Stimulated activated CD4-positive, alpha-beta T cell treated with anti-CD3 and anti-CD28 coated beads, Interleukin-12 subunit alpha, Interleukin-12 subunit beta, amount 100 ng/mL, for 48 hours (primary cell): ENCODE data around the gene AZU1.
"Not testable (repeated sequence)": the region's sequence is repeated elsewhere in the genome, so short reads cannot be mapped to it uniquely, and the experiment has no call there.

Source experiments
- DNase-seq, 3 donors: peaks; one replicate each; pipeline ENCODE4 v3.0.0-alpha.2; 2020; ENCODE audit warnings: low read depth in 2 of 3, low spot score in 1 of 3

The AZU1 gene

DNA sequence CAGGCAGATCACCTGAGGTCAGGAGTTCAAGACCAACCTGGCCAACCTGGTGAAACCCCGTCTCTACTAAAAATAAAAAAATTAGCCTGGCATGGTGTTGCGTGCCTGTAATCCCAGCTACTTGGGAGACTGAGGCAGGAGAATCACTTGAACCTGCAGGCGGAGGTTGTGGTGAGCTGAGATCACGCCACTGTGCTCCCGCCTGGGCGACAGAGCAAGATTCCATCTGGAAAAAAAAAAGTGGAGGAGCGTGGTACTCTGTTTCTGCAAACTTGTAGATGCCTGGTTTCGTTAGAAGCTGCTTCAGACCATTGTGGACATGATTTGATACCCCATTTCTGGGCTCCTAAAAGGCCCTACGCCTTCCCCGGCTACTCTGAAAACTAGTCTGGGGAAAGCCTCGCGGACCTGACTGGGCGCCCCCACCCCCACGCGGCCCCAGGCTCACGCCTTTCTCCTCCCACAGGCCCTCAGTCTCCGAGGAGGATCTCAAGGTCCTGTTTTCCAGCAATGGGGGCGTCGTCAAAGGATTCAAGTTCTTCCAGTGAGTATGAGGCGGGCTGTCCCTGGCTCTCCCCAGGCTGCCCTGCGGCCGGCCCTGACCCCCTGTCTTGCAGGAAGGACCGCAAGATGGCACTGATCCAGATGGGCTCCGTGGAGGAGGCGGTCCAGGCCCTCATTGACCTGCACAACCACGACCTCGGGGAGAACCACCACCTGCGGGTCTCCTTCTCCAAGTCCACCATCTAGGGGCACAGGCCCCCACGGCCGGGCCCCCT is 17.4 kb upstream of the AZU1 start:
- DNase-seq = no peak

DNA sequence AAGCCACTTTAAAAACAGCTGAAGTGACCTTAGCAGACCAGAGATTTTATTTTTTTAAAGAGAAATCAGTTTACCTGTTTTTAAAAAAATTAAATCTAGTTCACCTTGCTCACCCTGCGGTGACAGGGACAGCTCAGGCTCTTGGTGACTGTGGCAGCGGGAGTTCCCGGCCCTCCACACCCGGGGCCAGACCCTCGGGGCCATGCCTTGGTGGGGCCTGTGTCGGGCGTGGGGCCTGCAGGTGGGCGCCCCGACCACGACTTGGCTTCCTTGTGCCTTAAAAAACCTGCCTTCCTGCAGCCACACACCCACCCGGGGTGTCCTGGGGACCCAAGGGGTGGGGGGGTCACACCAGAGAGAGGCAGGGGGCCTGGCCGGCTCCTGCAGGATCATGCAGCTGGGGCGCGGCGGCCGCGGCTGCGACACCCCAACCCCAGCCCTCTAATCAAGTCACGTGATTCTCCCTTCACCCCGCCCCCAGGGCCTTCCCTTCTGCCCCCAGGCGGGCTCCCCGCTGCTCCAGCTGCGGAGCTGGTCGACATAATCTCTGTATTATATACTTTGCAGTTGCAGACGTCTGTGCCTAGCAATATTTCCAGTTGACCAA is 16.7 kb upstream of the AZU1 start:
- no peak for DNase-seq

DNA sequence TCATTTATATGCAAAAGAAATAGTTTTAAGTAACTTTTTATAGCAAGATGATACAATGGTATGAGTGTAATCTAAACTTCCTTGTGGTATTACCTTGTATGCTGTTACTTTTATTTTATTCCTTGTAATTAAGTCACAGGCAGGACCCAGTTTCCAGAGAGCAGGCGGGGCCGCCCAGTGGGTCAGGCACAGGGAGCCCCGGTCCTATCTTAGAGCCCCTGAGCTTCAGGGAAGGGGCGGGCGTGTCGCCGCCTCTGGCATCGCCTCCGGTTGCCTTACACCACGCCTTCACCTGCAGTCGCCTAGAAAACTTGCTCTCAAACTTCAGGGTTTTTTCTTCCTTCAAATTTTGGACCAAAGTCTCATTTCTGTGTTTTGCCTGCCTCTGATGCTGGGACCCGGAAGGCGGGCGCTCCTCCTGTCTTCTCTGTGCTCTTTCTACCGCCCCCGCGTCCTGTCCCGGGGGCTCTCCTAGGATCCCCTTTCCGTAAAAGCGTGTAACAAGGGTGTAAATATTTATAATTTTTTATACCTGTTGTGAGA is 16.1 kb upstream of the AZU1 start:
- DNase-seq = no peak

DNA sequence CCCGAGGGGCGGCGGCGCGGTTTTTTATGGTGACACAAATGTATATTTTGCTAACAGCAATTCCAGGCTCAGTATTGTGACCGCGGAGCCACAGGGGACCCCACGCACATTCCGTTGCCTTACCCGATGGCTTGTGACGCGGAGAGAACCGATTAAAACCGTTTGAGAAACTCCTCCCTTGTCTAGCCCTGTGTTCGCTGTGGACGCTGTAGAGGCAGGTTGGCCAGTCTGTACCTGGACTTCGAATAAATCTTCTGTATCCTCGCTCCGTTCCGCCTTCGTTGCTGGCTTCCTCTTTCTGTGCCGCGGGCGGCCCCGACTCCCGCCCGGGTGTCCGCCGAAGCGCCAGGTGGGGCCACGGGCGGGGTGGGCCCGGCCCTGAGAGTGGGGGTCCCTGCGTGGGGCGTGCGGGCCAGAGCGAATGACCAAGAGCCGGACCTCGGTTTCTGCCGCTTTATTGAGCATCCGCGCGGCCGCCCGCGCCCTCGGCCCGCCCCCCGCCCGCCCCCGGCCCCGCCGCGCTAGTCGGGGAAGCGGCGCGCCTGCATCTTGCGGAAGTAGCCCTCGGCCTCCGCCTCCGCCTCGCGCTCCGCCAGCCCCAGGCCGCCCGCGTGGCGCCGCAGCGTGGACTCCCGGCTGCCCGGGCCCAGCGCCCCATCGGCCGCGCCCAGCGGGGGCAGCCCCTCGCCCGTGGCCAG is 15.4 kb upstream of the AZU1 start:
- no peak for DNase-seq

DNA sequence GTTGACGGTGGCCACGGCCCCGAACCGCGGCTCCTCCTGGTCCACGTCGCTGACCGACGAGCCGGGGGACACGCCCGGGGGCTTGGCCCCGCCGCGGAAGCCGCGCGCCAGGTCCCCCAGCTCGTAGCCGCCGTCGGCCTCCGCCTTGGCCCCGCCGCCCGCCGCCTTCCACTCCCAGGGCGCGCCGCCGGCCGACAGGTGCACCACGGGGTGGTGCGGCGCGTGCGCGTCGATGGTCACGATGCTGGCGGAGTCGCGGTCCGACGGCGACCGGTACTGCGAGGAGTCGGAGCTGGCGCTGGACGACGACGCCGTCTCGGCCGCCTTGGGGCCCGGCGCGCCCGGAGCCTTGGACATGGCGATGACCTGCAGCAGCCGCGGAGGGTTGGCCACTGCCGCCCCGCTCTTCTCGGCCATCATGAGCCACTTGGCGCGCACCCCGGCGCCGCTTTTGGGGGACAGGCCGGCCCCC is 14.9 kb upstream of the AZU1 start:
- DNase-seq = no peak

DNA sequence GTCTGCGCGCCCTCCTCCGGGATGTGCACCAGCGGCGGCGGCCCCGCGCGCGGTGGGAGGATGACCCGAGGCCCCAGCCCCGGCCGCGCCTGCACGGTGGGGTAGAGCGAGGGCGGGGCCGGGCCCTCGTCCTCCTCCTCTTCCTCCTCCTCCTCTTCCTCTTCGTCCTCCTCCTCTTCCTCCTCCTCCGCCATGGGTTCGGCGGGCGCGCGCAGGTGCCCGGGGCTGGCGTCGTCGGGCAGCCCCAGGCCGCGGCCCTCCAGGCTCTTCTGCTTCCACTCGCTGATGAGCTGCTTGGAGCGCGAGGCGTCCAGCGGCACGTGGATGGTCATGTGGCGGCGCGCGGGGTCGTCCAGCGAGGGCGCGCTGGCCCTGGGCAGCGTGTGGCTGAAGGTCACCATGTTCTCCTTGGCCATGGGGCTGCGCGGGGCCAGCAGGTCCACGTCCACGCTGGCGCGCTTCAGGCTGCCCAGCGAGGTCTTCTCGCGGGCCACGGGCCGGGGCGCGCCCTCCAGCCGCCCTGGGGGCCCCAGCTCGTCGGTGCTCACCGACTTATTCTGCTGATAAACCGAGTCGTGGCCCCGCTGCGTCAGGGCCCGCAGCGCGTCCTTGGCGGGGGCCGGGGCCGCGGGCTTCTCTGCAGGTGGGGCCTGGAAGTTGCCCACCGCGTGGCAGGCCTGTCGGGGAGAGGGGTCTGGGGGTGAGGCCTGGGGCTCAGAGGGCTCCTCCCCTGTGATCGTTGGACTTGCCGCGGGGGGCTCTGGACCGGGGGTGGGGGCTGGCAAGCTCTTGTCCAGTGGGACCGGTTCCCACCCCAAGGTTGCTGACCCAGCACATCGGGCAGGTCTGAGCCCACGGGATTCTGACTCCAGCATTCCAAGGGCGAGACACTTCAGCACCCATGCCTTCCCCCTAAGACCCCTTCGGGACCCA is 14.2 kb upstream of the AZU1 start:
- no peak for DNase-seq

DNA sequence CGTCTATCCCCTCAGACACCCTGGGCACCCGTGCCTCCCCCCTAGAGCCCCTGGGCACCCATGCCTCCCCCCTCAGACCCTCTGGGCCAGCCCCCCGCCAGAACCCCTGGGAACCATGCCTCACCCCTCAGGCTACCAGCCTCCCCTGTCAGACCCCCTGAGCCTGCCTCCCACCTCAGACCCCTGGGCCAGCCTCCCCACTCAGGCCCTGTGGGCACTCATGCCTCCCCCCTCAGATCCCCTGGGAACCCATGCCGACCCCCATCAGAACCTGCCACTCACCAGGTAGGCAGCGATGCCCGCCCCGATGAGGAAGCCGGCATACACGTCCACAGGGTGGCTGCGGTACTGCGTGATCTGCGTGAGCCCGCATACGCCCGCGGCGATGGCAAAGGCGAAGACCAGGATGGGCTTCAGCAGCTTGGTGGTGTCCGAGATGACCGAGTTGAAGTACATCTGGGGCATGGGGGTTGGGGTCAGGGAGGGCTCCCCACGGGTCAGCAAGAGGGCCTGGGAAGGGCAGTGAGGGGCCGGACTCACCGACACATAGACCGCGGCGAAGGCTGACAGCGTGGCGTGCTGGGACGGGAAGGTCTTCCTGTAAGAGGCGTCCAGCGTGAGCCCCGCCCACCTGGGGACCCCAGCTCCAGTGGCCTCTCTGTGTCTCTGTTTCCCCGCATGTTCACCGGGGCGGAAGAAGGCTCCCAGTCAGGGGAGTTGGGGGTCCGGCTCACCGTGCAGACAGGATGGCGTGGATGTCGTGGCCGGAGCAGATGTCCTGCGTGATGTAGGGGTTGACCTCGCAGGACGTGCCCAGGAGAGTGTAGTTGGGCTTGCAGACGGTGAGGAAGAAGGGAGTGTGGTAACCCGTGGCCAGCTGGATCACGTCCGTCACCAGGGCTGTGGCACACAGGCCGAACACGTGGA is 13.2 kb upstream of the AZU1 start:
- no peak for DNase-seq

DNA sequence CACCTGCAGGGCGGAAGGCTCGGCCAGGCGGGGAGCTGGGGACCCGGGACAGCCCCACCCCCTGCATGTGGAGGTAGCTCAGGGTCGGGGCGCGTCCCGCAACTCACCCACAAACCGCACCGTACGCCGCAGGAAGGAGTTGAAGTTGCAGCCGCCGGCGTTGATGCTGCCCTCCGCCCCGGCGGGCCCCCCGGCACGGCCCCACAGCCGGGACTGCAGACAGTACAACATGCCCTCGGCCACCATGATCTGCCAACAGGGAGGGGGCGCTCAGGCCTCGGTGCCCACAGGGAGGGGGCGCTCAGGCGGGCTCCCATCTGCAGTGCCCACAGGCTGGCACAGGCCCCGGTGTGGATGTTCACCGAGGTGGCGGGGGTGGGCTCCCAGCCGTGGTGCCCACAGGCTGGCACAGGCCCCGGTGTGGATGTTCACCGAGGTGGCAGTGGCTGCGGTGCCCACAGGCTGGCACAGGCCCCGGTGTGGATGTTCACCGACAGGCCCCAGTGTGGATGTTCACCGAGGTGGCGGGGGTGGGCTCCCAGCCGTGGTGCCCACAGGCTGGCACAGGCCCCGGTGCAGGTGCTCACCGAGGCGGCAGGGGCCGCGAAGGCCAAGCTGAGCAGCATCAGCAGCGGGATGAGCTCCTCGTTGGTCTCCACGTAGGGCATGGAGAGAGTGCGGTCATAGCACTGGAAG is 12.4 kb upstream of the AZU1 start:
- no peak for DNase-seq

DNA sequence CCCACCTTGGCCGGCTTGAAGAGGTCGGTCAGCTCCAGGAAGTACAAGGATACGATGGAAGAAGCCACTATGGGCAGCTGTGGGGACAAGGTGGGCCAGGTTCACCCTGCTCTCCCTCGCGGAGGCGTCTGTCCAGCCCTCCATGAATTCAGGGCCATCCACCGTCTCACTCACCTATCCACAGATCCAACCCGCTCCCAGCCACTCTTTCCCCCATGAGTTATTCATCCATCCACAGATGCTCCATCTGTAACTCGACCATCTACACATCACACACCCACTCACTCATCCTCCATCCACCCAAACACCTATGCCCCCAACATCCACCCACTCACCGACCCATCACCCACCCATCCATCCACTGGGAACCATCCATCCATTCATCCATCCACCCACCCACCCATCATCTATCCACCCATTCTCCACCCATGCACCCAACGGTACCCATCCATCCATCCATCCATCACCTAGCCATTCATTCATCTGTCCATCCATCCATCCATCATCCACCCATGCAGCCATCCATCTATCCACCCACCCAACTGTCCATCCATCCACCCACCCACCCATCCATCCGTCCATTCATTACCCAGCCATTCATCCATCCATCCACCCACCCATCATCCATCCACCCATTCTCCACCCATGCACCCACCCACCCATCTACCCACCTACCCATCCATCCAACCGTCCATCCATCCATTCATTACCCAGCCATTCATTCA is 11.7 kb upstream of the AZU1 start:
- no peak for DNase-seq

DNA sequence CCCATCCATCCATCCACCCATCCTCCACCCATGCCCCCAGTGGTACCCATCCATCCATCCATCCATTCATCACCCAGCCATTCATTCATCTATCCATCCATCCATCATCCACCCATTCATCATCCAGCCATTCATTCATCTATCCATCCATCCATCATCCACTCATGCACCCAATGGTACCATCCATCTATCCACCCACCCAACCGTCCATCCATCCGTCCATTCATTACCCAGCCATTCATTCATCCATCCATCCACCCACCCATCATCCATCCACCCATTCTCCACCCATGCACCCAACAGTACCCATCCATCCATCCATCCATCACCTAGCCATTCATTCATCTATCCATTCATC is 11.2 kb upstream of the AZU1 start:
- no peak for DNase-seq

DNA sequence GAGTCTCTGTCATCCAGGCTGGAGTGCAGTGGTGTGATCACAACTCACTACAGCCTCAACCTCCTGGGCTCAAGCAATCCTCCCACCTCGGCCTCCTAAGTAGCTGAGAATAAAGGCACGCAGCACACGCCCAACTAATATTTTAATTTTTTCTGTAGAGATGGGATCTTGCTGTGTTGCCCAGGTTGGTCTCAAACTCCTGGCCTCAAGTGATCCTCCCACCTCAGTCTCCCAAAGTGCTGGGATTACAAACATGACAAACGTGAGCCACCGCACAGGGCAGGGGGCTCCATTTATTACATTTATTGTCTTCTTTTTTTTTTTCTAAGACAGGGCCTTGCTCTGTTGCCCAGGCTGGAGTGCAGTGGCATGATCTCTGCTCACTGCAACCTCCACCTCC is 7.4 kb upstream of the AZU1 start:
- not testable (repeated sequence) for DNase-seq

DNA sequence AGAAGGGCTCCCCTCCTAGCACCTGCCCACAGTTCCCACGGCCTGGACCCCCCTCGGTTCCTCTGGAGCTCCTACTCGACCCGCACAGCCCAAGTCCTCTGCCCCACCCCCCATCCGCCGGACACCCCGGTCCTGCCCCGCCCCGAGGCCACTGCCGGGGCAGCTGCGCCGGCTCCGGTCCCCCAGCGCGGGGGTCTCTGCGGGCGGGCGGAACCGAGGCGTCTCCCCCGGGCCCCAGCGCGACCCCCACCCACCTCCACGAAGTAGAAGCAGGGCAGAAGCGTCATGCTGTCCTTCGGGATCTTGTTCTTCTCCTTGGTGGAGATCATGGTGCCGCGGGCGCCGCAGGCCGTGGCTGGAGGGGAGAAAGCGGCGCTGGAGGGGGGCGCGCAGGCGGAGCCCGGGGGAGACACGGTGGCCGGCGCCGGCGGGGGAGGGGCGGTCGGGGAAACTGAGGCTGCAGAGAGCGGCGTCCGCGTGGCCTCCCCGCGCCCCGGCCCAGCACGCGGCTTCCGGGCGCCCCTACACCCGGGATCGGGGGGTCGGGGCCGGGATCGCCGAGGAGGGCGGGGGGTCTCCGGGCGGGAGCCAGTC is 6.3 kb upstream of the AZU1 start:
- no peak for DNase-seq

DNA sequence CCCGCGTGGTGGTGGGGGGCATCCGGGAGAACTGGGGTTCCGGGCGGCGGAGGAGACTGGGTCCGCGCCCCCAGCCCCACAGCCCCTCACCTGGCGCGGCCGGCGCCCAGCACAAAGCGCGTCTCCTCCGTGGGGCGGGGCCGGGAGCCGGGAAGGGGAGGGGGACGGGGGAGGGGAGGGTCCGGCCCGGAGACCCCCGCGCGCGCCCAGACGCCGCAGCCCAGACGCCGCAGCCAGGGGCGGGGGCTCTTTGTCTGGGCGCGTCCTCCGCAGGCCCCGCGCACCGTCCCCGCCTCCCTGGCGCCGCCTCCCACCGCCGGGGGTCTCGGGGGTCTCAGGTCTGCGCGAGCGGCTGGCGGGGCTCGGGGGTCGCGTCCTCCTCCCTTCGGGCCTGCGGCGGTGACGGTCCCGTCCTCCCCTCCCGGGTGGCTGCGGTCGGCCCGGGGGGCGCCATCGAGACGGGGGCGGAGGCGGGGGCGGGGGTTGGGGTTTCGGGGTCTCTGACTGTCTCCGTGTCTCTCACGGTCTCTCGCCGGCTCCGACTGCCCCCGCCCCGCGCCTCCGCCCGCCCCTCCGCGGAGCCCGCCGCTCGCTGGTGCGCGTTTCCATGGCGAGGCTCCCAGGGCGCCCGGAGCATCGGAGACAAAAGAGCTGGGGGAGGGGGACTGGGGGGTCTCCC is 5.7 kb upstream of the AZU1 start, which contains the start of gene PLPPR3:
Gene PLPPR3, minus strand, starts transcription at position 131 of the 679 bp plus-strand sequence. CDS start 396 bp downstream, outside the sequence.
- no peak for DNase-seq

DNA sequence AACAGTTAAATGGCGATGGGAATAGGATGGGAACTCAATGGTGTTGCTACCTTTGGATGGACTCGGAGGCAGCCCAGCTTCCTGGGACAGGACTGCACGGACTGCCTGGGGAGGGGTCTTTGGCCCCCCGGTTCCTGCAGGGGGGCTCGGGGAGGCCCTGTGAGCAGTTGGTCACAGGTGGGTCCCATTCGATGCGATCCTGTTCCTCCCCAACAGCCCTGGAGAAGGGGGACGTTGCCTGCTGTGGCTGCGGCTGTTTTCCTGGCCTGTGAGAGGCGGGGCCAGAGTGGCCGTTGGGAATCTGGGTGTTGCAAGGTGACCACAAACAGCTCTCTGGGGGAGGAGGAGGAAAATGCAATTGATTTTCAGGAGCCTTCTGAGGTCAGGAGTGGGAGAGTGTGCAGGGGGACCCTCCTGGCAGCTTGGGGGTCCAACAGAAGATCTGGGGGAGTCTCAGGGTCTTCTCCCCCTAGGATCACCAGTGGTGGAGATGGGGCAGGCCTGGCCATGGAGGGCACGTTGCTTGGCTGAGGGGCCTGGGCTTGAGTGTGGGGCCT is 4.0 kb upstream of the AZU1 start:
- DNase-seq = no peak

DNA sequence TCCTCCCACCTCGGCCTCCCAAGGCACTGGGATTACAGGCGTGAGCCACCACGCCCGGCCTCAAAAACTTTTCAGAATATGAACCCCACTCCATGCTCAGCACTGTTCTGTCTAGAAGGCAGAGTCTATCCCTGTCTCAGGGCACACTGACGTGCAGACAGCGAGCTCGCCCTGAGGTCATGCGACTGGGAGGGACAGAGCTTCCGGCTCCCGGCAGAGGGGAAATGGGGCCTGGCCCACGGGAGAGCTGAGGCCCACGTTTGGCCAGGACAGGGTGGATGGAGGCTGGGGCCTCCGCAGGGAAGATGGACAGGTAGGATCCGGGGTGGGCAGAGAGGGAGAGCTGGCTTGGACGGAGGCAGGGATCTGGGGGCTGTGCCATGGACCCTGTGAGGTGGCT is 2.8 kb upstream of the AZU1 start:
- no peak for DNase-seq

DNA sequence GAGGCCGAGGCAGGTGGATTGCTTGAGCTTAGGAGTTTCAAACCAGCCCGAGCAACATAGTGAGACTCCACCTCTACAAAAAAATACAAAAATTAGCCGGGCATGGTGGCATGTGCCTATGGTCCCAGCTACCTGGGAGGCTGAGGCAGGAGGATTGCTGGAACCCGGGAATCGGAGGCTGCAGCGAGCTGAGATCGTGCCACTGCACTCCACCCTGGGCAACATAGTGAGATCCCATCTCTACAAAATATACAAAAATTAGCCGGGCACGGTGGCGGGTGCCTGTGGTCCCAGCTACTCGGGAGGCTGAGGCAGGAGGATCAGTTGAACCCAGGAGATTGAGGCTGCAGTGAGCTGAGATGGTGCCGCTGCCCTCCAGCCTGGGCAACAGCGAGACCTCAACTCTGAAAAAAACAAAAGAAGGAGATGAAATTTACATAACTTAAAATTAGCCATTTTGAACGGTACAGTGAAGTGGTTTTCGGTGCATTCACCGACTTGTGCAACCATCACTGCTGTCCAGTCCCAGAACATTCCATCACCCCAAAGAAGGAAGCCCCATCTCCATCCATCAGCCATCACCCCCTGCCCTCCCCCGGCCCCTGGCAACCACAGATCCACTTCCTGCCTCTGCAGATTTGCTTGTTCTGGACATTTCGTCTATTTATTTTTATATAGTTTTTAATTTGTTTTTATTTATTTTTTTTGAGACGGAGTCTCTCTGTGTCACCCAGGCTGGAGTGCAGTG is 1.6 kb upstream of the AZU1 start:
- no peak for DNase-seq

DNA sequence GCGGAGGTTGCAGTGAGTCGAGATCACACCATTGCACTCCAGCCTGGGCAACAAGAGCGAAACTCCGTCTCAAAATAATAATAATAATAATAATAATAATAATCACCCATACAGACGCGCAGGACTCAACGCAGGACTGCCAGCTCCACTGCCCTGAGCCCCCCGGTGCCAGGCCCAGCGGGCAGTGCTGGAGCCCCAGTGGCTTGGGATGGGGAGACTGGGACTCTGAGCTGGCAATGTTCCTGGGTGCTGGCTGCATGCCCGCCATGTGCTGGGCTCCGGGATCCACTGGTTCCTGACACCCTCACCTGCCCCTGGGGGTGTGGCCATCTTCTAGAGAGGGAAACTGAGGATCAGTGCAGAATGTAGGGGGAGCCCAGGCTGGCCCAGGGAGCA is 325 bp upstream of the AZU1 start:
- DNase-seq = no peak
